Measurements from ENCODE around the gene HERPUD2. TPM values are rescaled to one million over a fixed set of nuclear protein-coding genes. Genes with fewer than 3 reads are reported as not detected.

HERPUD2 gene
- total RNA-seq, 1 donor from 2014 or later, result 36.1 TPM

DNA sequence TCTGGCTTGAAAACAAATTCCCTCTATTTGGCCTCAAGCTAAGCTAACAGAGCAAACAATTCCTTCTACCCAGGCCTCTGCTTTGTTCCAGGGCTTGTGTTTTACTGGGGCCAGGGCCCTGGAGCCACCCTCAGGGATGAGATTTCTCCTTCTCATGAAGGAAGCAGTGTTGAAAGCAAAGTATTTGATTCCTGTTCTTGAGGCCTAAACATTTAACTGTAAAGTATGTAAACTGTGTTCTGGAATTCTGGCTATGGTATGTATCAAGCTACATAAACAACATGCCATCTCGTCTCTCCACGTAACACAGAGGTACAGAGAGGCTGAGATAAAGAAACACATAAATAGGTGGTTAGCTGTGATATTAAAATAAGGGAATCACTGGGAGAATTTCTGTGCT is 81.8 kb downstream of the HERPUD2 start:
- TF ChIP-seq CTCF (IDR thresholded peaks at IDR 0.05; ENCODE audit: insufficient read depth, low read length, severe bottlenecking), result no peak
- DNase-seq (ENCODE audit: low read depth) (no peak), FAIRE-seq (no peak)
- Histone ChIP-seq H3K4me3 (ENCODE audit: low read depth, low read length) (no peak overlapping the region), H3K36me3 (ENCODE audit: control insufficient read depth, insufficient read depth, low read length) (no peaks in the 10 kb centered on the region), H3K27me3 (ENCODE audit: control insufficient read depth, insufficient read depth, low read length) (no peaks in the 10 kb centered on the region)

GRCh38 chr7:35605760-35606159 is 89.2 kb downstream of the HERPUD2 start:
- Histone ChIP-seq H3K4me3 (ENCODE audit: low read depth, low read length) (no peak overlapping the region), H3K36me3 (ENCODE audit: control insufficient read depth, insufficient read depth, low read length) (no peaks in the 10 kb centered on the region), H3K27me3 (ENCODE audit: control insufficient read depth, insufficient read depth, low read length) (no peaks in the 10 kb centered on the region)
- DNase-seq (ENCODE audit: low read depth) (peak; percentile 33), FAIRE-seq (no peak)
- no peak for TF ChIP-seq CTCF (IDR thresholded peaks at IDR 0.05; ENCODE audit: insufficient read depth, low read length, severe bottlenecking)

DNA sequence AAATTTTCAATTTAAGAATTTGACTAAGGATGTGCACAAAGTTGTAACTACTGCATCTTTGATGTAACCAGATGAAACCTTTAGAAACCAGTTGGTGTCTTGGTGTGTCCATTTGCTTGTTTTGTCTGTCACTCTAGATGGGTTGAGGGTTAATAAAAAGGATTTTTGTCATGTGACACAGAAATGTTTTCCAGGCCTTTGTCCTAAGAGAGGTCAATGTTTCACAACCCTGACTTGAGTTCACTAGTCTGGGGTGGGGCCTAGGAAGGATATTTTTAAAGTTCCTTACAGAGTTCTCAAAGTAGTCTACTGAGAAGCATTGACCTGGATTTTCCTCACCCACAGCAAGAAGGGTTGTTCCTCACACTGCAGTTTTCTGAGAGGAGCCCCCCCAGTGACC is 90.3 kb downstream of the HERPUD2 start:
- TF ChIP-seq CTCF (IDR thresholded peaks at IDR 0.05; ENCODE audit: insufficient read depth, low read length, severe bottlenecking), result no peak
- H3K4me3 ChIP-seq (ENCODE audit: low read depth, low read length), result no peak overlapping the region
- DNase-seq (ENCODE audit: low read depth), result no peak
- no peaks in the 10 kb centered on the region for H3K36me3 ChIP-seq (ENCODE audit: control insufficient read depth, insufficient read depth, low read length)
- no peaks in the 10 kb centered on the region for H3K27me3 ChIP-seq (ENCODE audit: control insufficient read depth, insufficient read depth, low read length)
- FAIRE-seq, result no peak

DNA sequence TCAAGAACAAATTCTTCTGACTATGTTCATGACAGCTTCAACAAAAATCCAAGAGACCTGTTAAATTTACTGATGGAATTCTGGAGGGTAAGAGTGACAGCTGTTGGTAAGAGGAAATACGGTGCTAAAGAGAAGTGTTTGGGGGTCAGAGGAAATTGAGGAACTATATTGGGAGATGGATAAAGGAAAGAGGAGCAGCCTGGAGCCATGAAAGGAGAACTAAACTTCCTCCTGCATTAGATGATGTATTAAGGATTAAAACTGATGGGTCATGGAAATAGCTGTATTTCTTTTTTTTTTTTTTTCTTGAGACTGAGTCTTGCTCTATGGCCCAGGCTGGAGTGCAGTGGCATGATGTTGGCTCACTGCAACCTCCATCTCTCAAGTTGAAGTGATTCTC is 95.3 kb downstream of the HERPUD2 start:
- no peaks in the 10 kb centered on the region for H3K27me3 ChIP-seq (ENCODE audit: control insufficient read depth, insufficient read depth, low read length)
- FAIRE-seq (no peak), DNase-seq (ENCODE audit: low read depth) (no peak)
- no peak for TF ChIP-seq CTCF (IDR thresholded peaks at IDR 0.05; ENCODE audit: insufficient read depth, low read length, severe bottlenecking)
- no peak overlapping the region for H3K4me3 ChIP-seq (ENCODE audit: low read depth, low read length)
- H3K36me3 ChIP-seq (ENCODE audit: control insufficient read depth, insufficient read depth, low read length), result no peaks in the 10 kb centered on the region

DNA sequence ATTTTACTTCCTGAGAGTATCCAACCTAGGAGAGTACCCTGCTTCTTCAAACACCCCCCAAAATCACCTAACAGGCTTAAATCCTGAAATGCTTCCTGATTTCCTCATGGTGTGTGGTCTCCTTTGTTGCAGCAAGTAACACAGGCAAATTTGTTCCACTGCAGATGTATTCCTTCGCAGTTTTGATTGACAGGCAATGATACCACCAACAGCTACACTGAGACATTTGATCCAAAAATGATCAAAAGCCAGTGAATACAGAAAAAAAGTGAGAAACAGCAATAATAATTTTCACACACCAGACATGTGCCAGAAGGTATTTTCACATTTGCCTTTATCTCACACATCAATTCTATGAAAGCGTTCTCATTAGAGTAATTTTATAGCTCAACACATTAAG is 95.9 kb downstream of the HERPUD2 start:
- FAIRE-seq, result no peak
- Histone ChIP-seq H3K4me3 (ENCODE audit: low read depth, low read length) (no peak overlapping the region), H3K27me3 (ENCODE audit: control insufficient read depth, insufficient read depth, low read length) (no peaks in the 10 kb centered on the region), H3K36me3 (ENCODE audit: control insufficient read depth, insufficient read depth, low read length) (no peaks in the 10 kb centered on the region)
- no peak for TF ChIP-seq CTCF (IDR thresholded peaks at IDR 0.05; ENCODE audit: insufficient read depth, low read length, severe bottlenecking)
- no peak for DNase-seq (ENCODE audit: low read depth)

DNA sequence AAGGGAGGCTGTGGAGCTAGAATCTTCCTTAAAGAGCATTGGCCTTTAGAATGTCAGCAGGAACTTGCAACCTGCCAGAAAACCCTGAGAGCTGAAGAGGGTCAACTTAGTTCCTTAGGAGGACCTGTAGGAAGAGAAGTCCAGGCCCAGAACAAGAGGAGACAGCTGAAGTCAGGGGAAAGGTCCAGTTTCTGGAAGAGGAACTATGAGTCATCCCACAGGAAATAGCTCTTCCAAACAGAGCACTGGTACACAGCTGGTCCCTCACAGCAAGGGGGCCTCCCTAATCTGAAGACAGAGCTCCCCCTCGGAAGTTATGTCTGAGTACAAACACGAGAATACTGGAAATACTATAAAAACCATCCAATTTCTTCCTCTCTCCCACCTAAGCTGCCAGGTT is 98.9 kb downstream of the HERPUD2 start:
- Histone ChIP-seq H3K4me3 (ENCODE audit: low read depth, low read length) (no peak overlapping the region), H3K27me3 (ENCODE audit: control insufficient read depth, insufficient read depth, low read length) (no peaks in the 10 kb centered on the region), H3K36me3 (ENCODE audit: control insufficient read depth, insufficient read depth, low read length) (no peaks in the 10 kb centered on the region)
- no peak for TF ChIP-seq CTCF (IDR thresholded peaks at IDR 0.05; ENCODE audit: insufficient read depth, low read length, severe bottlenecking)
- DNase-seq (ENCODE audit: low read depth) (peak; percentile 20), FAIRE-seq (no peak)

Measured in bronchial epithelial cell (primary cell).